Stimulated activated CD8-positive, alpha-beta memory T cell treated with anti-CD3 and anti-CD28 coated beads, Interleukin-7, amount 100 ng/mL, for 1 hour (primary cell): ENCODE results near the gene ELOVL3.

Source experiments
- DNase-seq, 2 donors: peaks; one replicate each; pipeline ENCODE4 v3.0.0-alpha.2; 2020; ENCODE audit warnings: low read depth in 2 of 2

The ELOVL3 gene

GRCh38 chr10:102226542-102226870 is 407 bp downstream of the ELOVL3 start:
- no peak for DNase-seq

DNA sequence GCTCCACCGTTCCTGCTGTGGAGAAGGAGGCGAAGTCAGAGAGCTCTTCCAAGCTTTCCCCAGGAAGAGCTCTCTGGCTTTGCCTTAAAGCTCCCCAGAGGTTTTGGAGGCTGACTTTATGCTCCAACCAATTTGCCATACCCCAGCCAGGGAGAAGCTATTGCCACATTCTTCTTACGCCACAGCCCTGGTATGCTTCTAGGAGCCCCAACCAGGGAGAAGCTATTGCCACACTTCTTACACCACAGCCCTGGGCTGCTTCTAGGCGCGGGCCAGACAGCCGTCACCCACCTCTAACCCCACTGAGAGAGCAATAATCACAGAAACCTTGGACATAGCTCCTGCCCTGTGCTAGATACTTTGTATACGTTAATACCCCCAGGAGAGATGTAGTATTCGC is 951 bp downstream of the ELOVL3 start:
- no peak for DNase-seq

- peak; percentile 68 to 77 for DNase-seq
Measured at GRCh38 chr10:102229810-102230263, 3.7 kb downstream of the ELOVL3 start.

GRCh38 chr10:102230264-102230860 is 4.3 kb downstream of the ELOVL3 start:
- DNase-seq: no peak

DNA sequence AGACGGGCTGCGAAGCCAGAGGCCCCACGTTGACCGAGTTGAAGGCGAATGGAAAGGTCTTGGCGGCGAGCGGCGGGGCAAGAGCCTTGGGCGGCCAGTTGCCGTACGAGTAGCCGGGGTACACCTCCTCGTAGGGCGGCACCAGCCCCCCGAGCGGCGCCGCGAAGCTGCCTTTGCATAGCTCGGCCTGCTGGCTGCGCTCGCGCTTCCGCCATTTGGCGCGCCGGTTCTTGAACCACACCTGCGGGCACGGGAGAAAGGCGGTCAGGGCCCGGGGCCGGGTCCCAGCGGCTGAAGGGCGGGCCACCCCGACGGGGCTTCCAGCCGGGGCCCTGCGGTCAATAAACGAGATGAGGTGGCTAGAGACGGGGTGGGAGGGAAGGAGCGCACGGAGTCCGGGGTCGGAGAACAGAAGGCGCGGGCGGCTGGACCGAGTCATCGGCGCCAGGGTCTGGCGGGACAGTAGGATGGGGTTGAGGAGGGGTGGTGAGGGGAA is 4.8 kb downstream of the ELOVL3 start:
- DNase-seq: no peak

DNA sequence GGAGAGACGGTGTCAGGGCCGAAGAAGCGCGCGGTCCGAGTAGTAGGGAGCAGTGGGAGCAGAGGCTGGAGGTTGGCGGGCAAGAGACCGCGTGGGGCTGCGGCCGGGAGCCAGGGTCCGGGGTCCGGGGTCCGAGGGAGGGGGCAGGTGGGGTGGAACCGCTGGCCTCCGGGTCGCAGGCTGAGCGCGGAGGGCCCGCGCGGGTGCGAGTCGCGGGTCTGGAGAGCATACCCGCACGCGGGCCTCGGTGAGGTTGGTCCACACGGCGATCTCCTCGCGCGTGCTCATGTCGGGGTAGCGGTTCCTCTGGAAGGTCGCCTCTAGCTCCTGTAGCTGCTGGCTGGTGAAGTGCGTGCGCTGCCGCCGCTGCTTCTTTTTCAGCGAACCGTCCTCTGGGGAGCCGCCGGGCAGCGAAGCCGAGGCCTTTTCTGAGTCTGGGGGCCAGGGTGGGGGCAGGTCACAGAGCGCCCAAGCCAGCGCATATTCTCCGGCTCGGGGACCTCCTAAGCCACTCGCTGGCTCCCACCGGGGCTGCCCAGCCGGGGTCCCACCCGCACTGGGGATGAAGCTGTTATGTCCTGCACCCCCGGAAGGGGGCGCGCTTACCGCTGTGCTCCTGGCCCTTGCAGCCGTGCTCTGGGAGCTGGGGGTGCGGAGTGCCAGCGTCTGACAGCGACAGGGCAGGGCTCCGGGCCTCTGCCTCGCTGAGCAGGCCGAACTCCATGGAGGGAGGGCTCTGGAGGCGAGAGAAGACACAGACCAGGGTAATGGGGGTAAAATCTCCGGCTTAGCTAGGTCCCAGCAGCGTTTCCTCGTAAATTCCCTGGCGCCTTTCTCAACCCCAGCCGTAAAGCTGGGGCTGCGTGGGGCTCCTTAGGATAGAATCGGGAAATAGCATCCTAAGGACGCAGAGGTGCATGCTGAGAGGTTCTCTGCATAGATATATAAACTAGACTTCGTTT is 5.5 kb downstream of the ELOVL3 start:
- DNase-seq: peak in 1 of 2 donors; percentile 44

DNA sequence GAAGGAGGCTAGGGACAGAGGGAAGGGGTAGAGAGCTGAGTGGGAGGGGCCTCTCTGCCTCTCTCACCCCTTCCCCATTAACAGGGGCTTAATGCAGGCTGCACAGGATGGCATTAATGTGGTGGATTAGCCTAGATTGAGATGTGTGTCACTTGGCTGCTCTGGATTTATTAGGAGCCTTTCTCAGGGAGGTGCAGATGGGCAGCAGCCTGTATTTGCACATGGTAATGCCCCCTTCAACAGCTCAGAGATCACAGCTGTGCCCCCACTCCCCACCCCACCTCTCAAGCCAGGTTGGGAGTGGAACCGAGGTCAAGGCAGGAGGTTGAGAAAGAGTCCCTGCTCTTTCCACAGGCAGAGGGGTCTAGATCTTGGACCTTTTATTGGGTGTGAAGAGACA is 7.9 kb downstream of the ELOVL3 start:
- DNase-seq: no peak

GRCh38 chr10:102234888-102235597 is 8.9 kb downstream of the ELOVL3 start:
- no peak for DNase-seq

DNA sequence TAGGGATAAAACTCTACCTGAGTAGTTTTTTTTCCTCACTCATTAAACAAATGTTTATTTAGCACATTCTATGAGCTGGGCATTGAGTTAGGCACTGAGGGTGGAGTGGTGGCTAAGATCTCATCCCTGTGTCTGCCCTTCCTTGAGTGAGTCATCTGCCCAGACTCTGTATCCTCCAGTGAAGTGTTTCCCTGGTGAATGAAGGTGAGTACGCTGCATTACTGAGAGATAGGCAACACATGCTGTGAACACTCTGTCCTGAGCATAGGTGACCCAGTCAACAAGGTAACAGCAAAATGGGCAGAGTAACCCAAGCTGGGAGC is 9.5 kb downstream of the ELOVL3 start:
- no peak for DNase-seq

- DNase-seq: no peak
Measured at GRCh38 chr10:102236006-102236405, 9.9 kb downstream of the ELOVL3 start.

GRCh38 chr10:102237711-102238252 is 11.7 kb downstream of the ELOVL3 start:
- no peak for DNase-seq

DNA sequence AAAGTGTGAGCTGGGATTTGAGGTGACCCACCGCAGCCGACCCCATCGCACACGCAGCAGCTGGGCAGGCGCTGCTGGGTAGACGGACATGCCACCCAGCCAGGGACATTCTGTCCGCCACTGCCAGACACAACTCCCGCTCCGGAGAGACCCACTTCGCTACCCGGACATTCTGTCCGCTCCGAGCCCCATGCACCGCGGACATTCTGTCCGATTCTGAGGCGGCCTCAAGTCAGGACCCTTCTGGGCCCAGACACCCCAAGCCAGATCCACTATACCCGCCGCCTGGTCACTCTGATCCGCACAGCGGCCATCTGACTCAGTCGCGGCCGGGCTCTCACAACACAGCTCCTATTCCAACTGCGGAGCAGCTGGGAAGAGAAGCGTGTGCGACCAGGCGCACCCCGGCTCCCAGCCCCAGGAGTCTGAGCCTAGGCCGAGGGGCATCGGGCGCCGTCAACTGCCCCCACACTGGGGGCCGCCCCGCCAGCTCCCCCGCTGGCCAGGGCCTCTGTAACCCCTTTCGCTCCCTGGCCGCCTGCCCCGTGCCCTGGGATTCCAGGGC is 14.4 kb downstream of the ELOVL3 start:
- DNase-seq: no peak

DNA sequence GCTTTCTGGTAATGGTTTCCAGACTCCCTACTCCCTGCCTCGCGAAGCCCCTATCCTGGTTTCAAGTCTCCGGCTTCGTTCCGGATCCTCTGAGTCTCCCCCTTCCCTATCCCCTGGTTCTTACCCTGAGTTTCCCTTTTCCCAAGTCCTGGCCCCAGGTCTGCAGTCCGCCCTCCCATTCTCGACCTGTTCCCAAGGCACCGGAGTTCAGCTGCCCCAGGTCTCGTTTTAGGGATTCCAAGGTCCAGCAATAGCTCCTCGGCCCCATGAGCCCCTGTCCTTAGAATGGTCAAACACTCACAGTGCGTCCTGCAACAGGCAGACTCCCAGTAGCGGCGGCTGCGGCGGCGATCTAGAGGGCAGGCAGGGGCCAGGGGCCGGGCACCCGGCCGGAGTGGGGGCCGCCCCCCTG is 14.9 kb downstream of the ELOVL3 start:
- no peak for DNase-seq

DNA sequence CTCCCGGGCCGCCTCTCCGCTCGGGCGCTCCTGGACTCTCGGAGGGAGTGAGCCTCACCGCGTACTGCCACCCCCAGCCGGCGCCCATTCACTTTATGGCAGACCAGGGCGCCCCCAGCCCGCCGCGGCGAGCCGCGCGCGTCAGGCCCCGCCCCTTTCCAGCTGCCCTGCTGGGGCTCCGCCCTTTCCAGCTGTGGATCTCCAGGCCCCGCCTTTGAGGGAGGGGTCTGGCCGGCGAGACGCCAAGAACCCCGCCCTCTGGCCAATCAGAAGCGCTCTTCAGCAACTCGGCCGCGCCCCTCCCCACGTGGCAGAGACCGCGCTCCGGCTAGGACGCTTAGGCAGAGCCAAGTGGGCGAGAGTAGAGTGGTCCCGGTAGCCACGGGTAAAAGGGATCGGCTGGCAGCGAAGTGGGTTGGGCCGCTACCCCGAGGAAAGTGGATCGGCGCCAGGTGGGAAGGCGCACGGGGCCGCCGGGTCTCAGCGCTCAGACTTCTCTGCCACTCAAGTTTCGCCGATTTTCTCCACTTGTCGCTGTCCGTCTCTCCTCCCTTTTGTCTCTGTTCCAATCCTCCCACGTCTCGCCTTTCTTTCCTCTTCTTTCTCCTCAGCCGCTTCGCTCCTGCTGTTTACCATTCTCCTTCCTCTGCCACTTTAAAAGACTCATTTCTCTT is 15.5 kb downstream of the ELOVL3 start, which contains the start of gene PITX3:
Gene PITX3 (minus strand): TSS at position 69 of the 674 bp plus-strand sequence. CDS start 9,432 bp downstream, outside the sequence.
- DNase-seq: peak; percentile 64 to 69

GRCh38 chr10:102242118-102242485 is 16.0 kb downstream of the ELOVL3 start:
- DNase-seq: no peak

DNA sequence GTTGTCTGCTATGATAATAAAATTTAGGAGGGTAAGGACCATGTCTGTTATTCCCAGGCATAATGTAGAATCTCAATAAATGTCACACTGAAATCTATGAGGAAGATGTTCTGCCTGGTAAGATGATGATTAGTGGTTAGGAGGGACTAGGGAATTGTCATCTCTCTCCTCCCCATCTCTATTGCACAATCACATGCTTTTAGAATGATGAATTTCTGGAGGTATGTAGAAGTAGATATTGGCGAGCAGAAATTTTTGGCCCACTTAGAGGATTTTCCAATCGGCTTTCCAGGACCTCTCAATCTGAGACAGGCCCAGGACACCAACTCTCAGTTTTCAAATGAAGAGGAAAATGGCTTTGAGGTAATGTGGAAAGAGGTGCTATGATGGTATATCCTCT is 17.2 kb downstream of the ELOVL3 start:
- no peak for DNase-seq

GRCh38 chr10:102245082-102245931 is 19.2 kb downstream of the ELOVL3 start, which contains the start of gene GBF1:
Gene GBF1, plus strand, starts transcription at chr10:102245532. Its CDS starts 13,407 bp downstream, at chr10:102258939.
- DNase-seq: peak; percentile 68 to 70

GRCh38 chr10:102245932-102246251 is 19.8 kb downstream of the ELOVL3 start:
- no peak for DNase-seq

GRCh38 chr10:102246261-102246660 is 20.2 kb downstream of the ELOVL3 start:
- no peak for DNase-seq

DNA sequence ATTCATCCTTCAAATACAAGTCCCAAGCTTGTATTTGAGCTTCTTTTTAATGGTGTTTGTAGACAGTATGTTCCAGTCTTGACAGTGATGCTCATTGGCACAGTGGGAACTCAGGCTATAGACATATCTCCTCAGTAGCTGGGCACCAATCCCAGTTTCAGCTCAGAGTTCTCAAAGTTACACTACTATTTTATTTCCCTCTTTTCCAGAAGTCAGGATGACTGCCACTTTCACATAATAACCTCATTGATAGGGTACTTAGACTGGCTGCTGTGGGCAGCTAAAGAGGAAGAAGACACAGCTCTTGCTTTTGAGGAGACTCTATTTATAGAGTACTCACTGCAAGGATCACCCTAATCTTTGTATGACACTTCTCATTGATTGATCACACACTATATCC is 21.6 kb downstream of the ELOVL3 start:
- DNase-seq: no peak
